ENCODE results near the gene MIER1. TPM values are rescaled to one million over a fixed set of nuclear protein-coding genes. Genes with fewer than 3 reads are reported as not detected.

The MIER1 gene
- total RNA-seq, 1 donor from 2014 or later, result 32.5 TPM

GRCh38 chr1:66925558-66925910 is 744 bp downstream of the MIER1 start:
- TF ChIP-seq CTCF (IDR thresholded peaks at IDR 0.05; ENCODE audit: unreplicated experiment), result no peak
- H3K4me1 Mint-ChIP-seq (ENCODE audit: low read depth), result peaks cover 23% of the 10 kb centered on the region
- no peaks in the 10 kb centered on the region for H3K36me3 Mint-ChIP-seq (ENCODE audit: insufficient read depth)
- H3K27ac Mint-ChIP-seq, result peak overlapping the region; percentile 94
- no peaks in the 10 kb centered on the region for H3K9me3 Mint-ChIP-seq (ENCODE audit: low read depth)
- H3K27me3 Mint-ChIP-seq, result no peaks in the 10 kb centered on the region
- peak overlapping the region; percentile 95 for H3K4me3 Mint-ChIP-seq (ENCODE audit: low read depth)
- no peak for DNase-seq (ENCODE audit: low spot score, unreplicated experiment)

- Mint-ChIP-seq H3K36me3 (ENCODE audit: insufficient read depth) (no peaks in the 10 kb centered on the region), H3K9me3 (ENCODE audit: low read depth) (no peaks in the 10 kb centered on the region), H3K4me1 (ENCODE audit: low read depth) (peaks cover 23% of the 10 kb centered on the region), H3K27me3 (no peaks in the 10 kb centered on the region), H3K4me3 (ENCODE audit: low read depth) (peak overlapping the region; percentile 95), H3K27ac (peak overlapping the region; percentile 94)
- no peak for DNase-seq (ENCODE audit: low spot score, unreplicated experiment)
- no peak for TF ChIP-seq CTCF (IDR thresholded peaks at IDR 0.05; ENCODE audit: unreplicated experiment)
These were observed 1.2 kb downstream of the MIER1 start for GRCh38 chr1:66925944-66926343.

GRCh38 chr1:66927528-66927927 is 2.7 kb downstream of the MIER1 start:
- no peak for DNase-seq (ENCODE audit: low spot score, unreplicated experiment)
- Mint-ChIP-seq H3K4me1 (ENCODE audit: low read depth) (peaks cover 33% of the 10 kb centered on the region), H3K27me3 (no peaks in the 10 kb centered on the region), H3K36me3 (ENCODE audit: insufficient read depth) (no peaks in the 10 kb centered on the region), H3K9me3 (ENCODE audit: low read depth) (no peaks in the 10 kb centered on the region), H3K27ac (no peak overlapping the region), H3K4me3 (ENCODE audit: low read depth) (no peak overlapping the region)
- TF ChIP-seq CTCF (IDR thresholded peaks at IDR 0.05; ENCODE audit: unreplicated experiment), result no peak

GRCh38 chr1:66929146-66929688 is 4.4 kb downstream of the MIER1 start:
- DNase-seq (ENCODE audit: low spot score, unreplicated experiment), result no peak
- no peak for TF ChIP-seq CTCF (IDR thresholded peaks at IDR 0.05; ENCODE audit: unreplicated experiment)
- Mint-ChIP-seq H3K9me3 (ENCODE audit: low read depth) (no peaks in the 10 kb centered on the region), H3K4me1 (ENCODE audit: low read depth) (peaks cover 28% of the 10 kb centered on the region), H3K27ac (no peak overlapping the region), H3K27me3 (no peaks in the 10 kb centered on the region), H3K36me3 (ENCODE audit: insufficient read depth) (no peaks in the 10 kb centered on the region), H3K4me3 (ENCODE audit: low read depth) (peak overlapping the region; percentile 91)

GRCh38 chr1:66929691-66929998 is 4.9 kb downstream of the MIER1 start:
- DNase-seq (ENCODE audit: low spot score, unreplicated experiment), result no peak
- Mint-ChIP-seq H3K9me3 (ENCODE audit: low read depth) (no peaks in the 10 kb centered on the region), H3K36me3 (ENCODE audit: insufficient read depth) (no peaks in the 10 kb centered on the region), H3K4me1 (ENCODE audit: low read depth) (peaks cover 28% of the 10 kb centered on the region), H3K27me3 (no peaks in the 10 kb centered on the region), H3K4me3 (ENCODE audit: low read depth) (peak overlapping the region; percentile 91), H3K27ac (peak overlapping the region; percentile 54)
- TF ChIP-seq CTCF (IDR thresholded peaks at IDR 0.05; ENCODE audit: unreplicated experiment), result no peak
